IPS DF 4.7 (cell line): ENCODE measurements around the gene PTPN14.

ENCODE experiments used
- DNase-seq: peaks from one replicate; pipeline ENCODE4 v3.0.0-alpha.2; 2013; ENCODE audit warnings: low spot score; ENCODE audit errors: extremely low read depth

Gene PTPN14

GRCh38 chr1:214476986-214477870 is 74.2 kb downstream of the PTPN14 start:
- DNase-seq: no peak

GRCh38 chr1:214476229-214476985 is 75.0 kb downstream of the PTPN14 start:
- DNase-seq: no peak

- no peak for DNase-seq
Measured at GRCh38 chr1:214475746-214476145, 75.7 kb downstream of the PTPN14 start.

- no peak for DNase-seq
Measured at GRCh38 chr1:214475331-214475730, 76.1 kb downstream of the PTPN14 start.

GRCh38 chr1:214474467-214474866 is 76.9 kb downstream of the PTPN14 start:
- no peak for DNase-seq

- DNase-seq: no peak
Measured at GRCh38 chr1:214473862-214474261, 77.5 kb downstream of the PTPN14 start.

- DNase-seq: no peak
Measured at GRCh38 chr1:214473387-214473786, 78.0 kb downstream of the PTPN14 start.

GRCh38 chr1:214472364-214472763 is 79.0 kb downstream of the PTPN14 start:
- no peak for DNase-seq

- no peak for DNase-seq
Measured at GRCh38 chr1:214471458-214471857, 79.9 kb downstream of the PTPN14 start.

GRCh38 chr1:214470132-214470531 is 81.3 kb downstream of the PTPN14 start:
- DNase-seq: no peak

GRCh38 chr1:214469290-214469689 is 82.1 kb downstream of the PTPN14 start:
- no peak for DNase-seq

GRCh38 chr1:214467078-214467585 is 84.3 kb downstream of the PTPN14 start:
- DNase-seq: no peak

- no peak for DNase-seq
Measured at GRCh38 chr1:214466403-214467077, 84.9 kb downstream of the PTPN14 start.

- no peak for DNase-seq
Measured at GRCh38 chr1:214464445-214465287, 86.7 kb downstream of the PTPN14 start.

GRCh38 chr1:214463596-214463995 is 87.8 kb downstream of the PTPN14 start:
- DNase-seq: no peak

GRCh38 chr1:214462882-214463281 is 88.5 kb downstream of the PTPN14 start:
- DNase-seq: no peak

- DNase-seq: no peak
Measured at GRCh38 chr1:214461305-214461704, 90.1 kb downstream of the PTPN14 start.

- DNase-seq: no peak
Measured at GRCh38 chr1:214460304-214460916, 91.0 kb downstream of the PTPN14 start.

- no peak for DNase-seq
Measured at GRCh38 chr1:214459895-214460294, 91.5 kb downstream of the PTPN14 start.

- no peak for DNase-seq
Measured at GRCh38 chr1:214458541-214458940, 92.9 kb downstream of the PTPN14 start.
